Fibroblast of lung (primary cell): Measurements from ENCODE around the gene ALDH1A1.

Experiments
- EZH2 ChIP-seq: IDR thresholded peaks from 2 replicates; pipeline ENCODE4 v1.5.1; 2012; ENCODE audit warnings: low read length, control low read depth, mild to moderate bottlenecking; ENCODE audit errors: missing control alignments
- TF ChIP-seq, protein P1 (sequence below), 2 donors: IDR thresholded peaks in 1 of 2; conservative IDR thresholded peaks in 1 of 2; 1 replicate in 1 of 2; 2 replicates in 1 of 2; pipeline ENCODE4 v1.5.1; 2011 to 2012; ENCODE audit warnings: low read length in 2 of 2, control low read depth in 1 of 2, inconsistent platforms in 1 of 2, low read depth in 1 of 2, mild to moderate bottlenecking in 1 of 2

DNA sequence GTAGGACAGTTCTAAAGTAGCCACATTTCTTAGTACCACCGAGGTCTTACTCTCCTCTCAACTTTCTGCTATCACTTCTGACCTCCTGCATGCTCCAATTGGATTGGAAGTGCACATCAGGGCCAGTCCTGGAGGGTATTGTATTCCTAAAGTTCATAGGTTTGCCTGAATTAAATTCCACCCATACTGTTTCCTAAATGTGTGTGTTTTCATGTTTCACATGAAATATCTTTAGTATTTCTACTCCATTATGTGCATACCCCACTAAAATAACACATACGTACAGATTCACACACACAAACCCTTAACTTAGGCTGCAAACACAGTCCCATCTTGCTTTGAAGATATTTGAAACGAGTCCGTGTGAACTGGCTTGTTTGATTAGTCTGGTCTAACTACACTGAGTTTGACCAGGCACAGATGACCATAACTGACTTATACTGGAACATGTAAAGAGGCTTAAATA is 24.8 kb downstream of the ALDH1A1 start:
- TF ChIP-seq, protein P1, sequence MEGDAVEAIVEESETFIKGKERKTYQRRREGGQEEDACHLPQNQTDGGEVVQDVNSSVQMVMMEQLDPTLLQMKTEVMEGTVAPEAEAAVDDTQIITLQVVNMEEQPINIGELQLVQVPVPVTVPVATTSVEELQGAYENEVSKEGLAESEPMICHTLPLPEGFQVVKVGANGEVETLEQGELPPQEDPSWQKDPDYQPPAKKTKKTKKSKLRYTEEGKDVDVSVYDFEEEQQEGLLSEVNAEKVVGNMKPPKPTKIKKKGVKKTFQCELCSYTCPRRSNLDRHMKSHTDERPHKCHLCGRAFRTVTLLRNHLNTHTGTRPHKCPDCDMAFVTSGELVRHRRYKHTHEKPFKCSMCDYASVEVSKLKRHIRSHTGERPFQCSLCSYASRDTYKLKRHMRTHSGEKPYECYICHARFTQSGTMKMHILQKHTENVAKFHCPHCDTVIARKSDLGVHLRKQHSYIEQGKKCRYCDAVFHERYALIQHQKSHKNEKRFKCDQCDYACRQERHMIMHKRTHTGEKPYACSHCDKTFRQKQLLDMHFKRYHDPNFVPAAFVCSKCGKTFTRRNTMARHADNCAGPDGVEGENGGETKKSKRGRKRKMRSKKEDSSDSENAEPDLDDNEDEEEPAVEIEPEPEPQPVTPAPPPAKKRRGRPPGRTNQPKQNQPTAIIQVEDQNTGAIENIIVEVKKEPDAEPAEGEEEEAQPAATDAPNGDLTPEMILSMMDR (conservative IDR thresholded peaks at IDR 0.05 in 1 of 2, IDR thresholded peaks at IDR 0.05 in 1 of 2; ENCODE audit: low read depth in 1 of 2, low read length in 2 of 2), result no peak
- no peak for TF ChIP-seq EZH2
